ENCODE measurements around the gene FNIP1. TPM values are rescaled to one million over a fixed set of nuclear protein-coding genes. Genes with fewer than 3 reads are reported as not detected.

The FNIP1 gene
- total and polyA plus RNA-seq, 2 of the 8 experiments (the other 6 are each of a cell fraction or from before 2014, with no cell fraction given): 3.5 to 17.3 TPM

DNA sequence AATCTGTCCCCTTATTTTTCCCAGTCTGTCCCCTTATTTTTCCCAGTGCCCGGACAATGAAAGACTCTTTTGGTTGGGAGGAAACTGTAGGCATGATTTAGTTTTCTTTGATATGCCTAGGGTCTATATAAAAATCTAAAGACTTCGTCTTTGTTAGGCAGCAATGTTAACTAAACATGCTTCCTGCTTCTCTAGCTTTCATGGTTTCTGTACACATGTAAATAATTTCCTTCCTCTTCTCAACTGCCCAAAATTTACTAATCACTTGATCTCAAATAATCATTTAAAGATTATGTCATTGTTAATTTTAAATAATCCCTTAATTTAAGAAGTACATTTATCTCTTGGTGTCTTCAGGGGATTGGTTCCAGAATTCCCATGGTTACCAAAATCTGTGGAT is 114.0 kb downstream of the FNIP1 start (continued):
- TF ChIP-seq, protein P1, sequence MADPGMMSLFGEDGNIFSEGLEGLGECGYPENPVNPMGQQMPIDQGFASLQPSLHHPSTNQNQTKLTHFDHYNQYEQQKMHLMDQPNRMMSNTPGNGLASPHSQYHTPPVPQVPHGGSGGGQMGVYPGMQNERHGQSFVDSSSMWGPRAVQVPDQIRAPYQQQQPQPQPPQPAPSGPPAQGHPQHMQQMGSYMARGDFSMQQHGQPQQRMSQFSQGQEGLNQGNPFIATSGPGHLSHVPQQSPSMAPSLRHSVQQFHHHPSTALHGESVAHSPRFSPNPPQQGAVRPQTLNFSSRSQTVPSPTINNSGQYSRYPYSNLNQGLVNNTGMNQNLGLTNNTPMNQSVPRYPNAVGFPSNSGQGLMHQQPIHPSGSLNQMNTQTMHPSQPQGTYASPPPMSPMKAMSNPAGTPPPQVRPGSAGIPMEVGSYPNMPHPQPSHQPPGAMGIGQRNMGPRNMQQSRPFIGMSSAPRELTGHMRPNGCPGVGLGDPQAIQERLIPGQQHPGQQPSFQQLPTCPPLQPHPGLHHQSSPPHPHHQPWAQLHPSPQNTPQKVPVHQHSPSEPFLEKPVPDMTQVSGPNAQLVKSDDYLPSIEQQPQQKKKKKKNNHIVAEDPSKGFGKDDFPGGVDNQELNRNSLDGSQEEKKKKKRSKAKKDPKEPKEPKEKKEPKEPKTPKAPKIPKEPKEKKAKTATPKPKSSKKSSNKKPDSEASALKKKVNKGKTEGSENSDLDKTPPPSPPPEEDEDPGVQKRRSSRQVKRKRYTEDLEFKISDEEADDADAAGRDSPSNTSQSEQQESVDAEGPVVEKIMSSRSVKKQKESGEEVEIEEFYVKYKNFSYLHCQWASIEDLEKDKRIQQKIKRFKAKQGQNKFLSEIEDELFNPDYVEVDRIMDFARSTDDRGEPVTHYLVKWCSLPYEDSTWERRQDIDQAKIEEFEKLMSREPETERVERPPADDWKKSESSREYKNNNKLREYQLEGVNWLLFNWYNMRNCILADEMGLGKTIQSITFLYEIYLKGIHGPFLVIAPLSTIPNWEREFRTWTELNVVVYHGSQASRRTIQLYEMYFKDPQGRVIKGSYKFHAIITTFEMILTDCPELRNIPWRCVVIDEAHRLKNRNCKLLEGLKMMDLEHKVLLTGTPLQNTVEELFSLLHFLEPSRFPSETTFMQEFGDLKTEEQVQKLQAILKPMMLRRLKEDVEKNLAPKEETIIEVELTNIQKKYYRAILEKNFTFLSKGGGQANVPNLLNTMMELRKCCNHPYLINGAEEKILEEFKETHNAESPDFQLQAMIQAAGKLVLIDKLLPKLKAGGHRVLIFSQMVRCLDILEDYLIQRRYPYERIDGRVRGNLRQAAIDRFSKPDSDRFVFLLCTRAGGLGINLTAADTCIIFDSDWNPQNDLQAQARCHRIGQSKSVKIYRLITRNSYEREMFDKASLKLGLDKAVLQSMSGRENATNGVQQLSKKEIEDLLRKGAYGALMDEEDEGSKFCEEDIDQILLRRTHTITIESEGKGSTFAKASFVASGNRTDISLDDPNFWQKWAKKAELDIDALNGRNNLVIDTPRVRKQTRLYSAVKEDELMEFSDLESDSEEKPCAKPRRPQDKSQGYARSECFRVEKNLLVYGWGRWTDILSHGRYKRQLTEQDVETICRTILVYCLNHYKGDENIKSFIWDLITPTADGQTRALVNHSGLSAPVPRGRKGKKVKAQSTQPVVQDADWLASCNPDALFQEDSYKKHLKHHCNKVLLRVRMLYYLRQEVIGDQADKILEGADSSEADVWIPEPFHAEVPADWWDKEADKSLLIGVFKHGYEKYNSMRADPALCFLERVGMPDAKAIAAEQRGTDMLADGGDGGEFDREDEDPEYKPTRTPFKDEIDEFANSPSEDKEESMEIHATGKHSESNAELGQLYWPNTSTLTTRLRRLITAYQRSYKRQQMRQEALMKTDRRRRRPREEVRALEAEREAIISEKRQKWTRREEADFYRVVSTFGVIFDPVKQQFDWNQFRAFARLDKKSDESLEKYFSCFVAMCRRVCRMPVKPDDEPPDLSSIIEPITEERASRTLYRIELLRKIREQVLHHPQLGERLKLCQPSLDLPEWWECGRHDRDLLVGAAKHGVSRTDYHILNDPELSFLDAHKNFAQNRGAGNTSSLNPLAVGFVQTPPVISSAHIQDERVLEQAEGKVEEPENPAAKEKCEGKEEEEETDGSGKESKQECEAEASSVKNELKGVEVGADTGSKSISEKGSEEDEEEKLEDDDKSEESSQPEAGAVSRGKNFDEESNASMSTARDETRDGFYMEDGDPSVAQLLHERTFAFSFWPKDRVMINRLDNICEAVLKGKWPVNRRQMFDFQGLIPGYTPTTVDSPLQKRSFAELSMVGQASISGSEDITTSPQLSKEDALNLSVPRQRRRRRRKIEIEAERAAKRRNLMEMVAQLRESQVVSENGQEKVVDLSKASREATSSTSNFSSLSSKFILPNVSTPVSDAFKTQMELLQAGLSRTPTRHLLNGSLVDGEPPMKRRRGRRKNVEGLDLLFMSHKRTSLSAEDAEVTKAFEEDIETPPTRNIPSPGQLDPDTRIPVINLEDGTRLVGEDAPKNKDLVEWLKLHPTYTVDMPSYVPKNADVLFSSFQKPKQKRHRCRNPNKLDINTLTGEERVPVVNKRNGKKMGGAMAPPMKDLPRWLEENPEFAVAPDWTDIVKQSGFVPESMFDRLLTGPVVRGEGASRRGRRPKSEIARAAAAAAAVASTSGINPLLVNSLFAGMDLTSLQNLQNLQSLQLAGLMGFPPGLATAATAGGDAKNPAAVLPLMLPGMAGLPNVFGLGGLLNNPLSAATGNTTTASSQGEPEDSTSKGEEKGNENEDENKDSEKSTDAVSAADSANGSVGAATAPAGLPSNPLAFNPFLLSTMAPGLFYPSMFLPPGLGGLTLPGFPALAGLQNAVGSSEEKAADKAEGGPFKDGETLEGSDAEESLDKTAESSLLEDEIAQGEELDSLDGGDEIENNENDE (IDR thresholded peaks at IDR 0.05; ENCODE audit: insufficient replicate concordance, low read length): no peak
